ENCODE data around the gene SCN4A.
"Not testable (repeated sequence)": the region's sequence is repeated elsewhere in the genome, so short reads cannot be mapped to it uniquely, and the experiment has no call there.

- not testable (repeated sequence) for TF ChIP-seq POLR2A (IDR thresholded peaks at IDR 0.05; ENCODE audit: low read length); GATA1 (IDR thresholded peaks at IDR 0.05; ENCODE audit: low read depth, low read length)
These were observed 57.0 kb downstream of the SCN4A start for GRCh38 chr17:63915753-63916152.
